Skeletal muscle satellite cell (primary cell): ENCODE results near the gene ACTN1.

ENCODE experiments used
- H3K27me3 ChIP-seq: 2 replicates; pipeline ENCODE4 v1.7.0; 2013; ENCODE audit warnings: low read length; ENCODE audit not compliant: control insufficient read depth, insufficient read depth
- H3K36me3 ChIP-seq: 2 replicates; pipeline ENCODE4 v1.7.0; 2013; ENCODE audit warnings: mild to moderate bottlenecking, control low read depth, low read length; ENCODE audit not compliant: insufficient read depth
- H3K4me1 ChIP-seq: 2 replicates; pipeline ENCODE4 v1.7.0; 2013; ENCODE audit warnings: low read length; ENCODE audit not compliant: control insufficient read depth, insufficient read depth
- H3K4me2 ChIP-seq: 2 replicates; pipeline ENCODE4 v1.7.0; 2013; ENCODE audit warnings: mild to moderate bottlenecking, low read length
- H3K4me3 ChIP-seq: 2 replicates; pipeline ENCODE4 v1.7.0; 2013; ENCODE audit warnings: low read length
- H3K9ac ChIP-seq: 2 replicates; pipeline ENCODE4 v1.7.0; 2013; ENCODE audit warnings: mild to moderate bottlenecking, low read depth, low read length, moderate library complexity
- H3K9me3 ChIP-seq: replicated peaks from 2 replicates; pipeline ENCODE4 v1.7.0; 2013; ENCODE audit warnings: mild to moderate bottlenecking, control low read depth, low read length

The ACTN1 gene

DNA sequence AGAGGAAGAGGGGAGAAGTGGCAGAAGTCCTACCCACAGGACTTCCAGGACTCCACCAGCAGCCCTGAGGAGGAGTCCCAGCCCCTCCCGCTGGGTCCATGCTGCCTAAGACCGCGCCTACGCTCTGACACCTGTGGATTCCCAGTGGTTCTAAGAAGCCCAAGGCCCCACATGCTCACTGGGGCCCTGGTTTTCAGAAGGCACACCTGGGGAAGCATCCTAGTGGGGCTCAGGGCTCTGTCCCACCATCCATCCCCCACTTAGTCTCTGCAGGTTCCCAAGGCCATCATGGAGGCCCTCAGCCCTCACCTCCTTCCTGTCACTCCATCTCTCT lies 32.6 kb downstream of the ACTN1 start:
- Histone ChIP-seq H3K27me3 (no peaks in the 10 kb centered on the region), H3K4me3 (no peak overlapping the region), H3K4me1 (peaks cover 98% of the 10 kb centered on the region), H3K9ac (peak overlapping the region; percentile 21), H3K9me3 (no peaks in the 10 kb centered on the region), H3K36me3 (peaks cover 17% of the 10 kb centered on the region), H3K4me2 (peak overlapping the region; percentile 5)

DNA sequence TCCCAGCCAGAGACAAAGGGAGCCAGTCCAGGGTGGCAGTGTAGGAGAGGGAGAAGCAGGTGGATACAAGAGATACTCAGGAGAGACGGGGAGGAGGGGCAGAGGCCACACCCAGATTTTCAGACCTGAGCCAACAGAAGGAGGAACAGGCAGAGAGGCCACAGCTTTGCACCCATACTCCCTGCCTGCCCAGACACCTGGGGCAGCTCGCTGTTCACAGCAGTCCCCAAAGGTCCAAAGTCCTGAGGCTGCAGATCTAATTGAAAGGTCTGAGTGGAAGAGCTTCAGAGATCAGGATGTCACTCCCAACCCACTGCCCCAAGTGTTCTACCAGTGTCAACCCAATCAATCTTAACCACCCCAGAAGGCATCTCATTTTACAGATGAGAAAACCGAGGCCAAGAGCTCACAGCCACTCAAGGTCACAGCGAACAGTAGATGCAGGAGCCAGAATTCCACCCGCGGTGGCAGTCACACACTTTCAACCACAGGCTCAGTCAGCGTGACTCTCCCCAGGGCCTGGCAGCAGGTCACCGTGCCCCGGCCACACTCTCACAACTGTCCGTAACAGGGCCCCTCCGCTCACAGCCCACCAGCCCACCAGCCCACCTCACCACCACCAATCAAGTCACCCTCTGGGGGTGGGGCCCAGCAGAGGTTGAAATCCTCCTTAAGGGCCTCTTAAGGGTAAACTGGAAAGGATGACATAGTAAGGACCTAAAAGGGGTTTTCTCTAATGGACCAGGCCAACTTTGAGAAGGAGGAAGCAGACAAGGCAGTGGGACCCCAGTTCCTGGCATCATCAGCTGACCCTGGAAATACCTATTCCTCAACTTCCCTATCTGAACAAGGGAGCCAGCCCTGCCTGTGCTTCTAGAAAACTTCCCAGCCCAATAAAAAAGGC lies 33.3 kb downstream of the ACTN1 start:
- H3K27me3 ChIP-seq = no peaks in the 10 kb centered on the region
- peaks cover 15% of the 10 kb centered on the region for H3K36me3 ChIP-seq
- peak overlapping the region; percentile 24 for H3K4me2 ChIP-seq
- H3K4me3 ChIP-seq = peak overlapping the region; percentile 24
- H3K9ac ChIP-seq = peak overlapping the region; percentile 21
- H3K4me1 ChIP-seq = peaks cover 99% of the 10 kb centered on the region
- H3K9me3 ChIP-seq = no peaks in the 10 kb centered on the region

- peak overlapping the region; percentile 24 for H3K4me3 ChIP-seq
- peak overlapping the region; percentile 24 for H3K4me2 ChIP-seq
- H3K9ac ChIP-seq = no peak overlapping the region
- H3K27me3 ChIP-seq = no peaks in the 10 kb centered on the region
- H3K36me3 ChIP-seq = peaks cover 15% of the 10 kb centered on the region
- H3K9me3 ChIP-seq = no peaks in the 10 kb centered on the region
- H3K4me1 ChIP-seq = peaks cover 99% of the 10 kb centered on the region
Measured at GRCh38 chr14:68945190-68945584, 33.9 kb downstream of the ACTN1 start.

DNA sequence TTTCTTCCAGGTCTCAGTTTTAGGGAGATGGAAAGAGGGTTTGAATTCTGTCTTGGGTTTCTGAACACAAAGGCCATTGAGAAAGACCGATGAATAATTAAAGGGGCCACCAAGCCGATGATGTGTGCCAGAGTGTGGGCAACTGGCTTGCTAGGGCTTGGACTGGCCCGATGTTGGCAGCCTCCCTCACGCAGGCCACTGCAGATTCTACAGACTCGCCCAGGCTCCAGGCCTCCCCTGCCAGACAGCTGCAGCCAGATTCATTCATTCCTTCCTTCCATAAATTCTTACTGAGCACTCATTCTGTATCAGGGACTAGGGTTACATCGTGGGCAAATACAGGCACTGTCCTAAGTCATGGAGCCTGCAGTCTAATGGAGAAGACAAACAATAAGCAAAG lies 34.9 kb downstream of the ACTN1 start:
- peak overlapping the region; percentile 22 for H3K4me2 ChIP-seq
- no peaks in the 10 kb centered on the region for H3K27me3 ChIP-seq
- peak overlapping the region; percentile 45 for H3K9ac ChIP-seq
- H3K4me1 ChIP-seq = peaks cover 99% of the 10 kb centered on the region
- H3K36me3 ChIP-seq = peaks cover 15% of the 10 kb centered on the region
- H3K4me3 ChIP-seq = no peak overlapping the region
- no peaks in the 10 kb centered on the region for H3K9me3 ChIP-seq

DNA sequence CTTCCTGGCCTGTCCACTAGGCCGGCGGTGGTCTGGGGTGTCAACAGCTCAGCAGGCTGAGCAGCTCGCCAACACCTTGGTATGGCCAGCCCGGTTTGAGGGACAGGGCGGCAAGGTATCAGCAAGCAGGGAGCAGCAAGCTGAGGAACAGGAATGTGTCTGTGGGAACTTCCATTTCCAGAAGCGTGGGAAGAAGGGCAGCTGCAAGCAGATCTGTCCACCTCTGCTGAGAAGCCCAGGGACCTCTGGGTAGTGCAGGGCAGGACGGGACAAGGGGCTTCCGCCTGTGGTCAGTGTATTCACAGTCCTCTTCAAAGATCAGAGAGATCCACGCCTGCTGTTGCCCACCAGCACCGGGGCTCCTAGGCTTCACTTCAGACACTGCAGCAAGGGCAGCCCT lies 36.0 kb downstream of the ACTN1 start:
- Histone ChIP-seq H3K4me3 (no peak overlapping the region), H3K9me3 (no peaks in the 10 kb centered on the region), H3K9ac (peak overlapping the region; percentile 55), H3K36me3 (peaks cover 15% of the 10 kb centered on the region), H3K4me2 (peak overlapping the region; percentile 22), H3K4me1 (peaks cover 99% of the 10 kb centered on the region), H3K27me3 (no peaks in the 10 kb centered on the region)

- Histone ChIP-seq H3K4me1 (peaks cover 99% of the 10 kb centered on the region), H3K9me3 (no peaks in the 10 kb centered on the region), H3K9ac (peak overlapping the region; percentile 55), H3K4me2 (peak overlapping the region; percentile 59), H3K36me3 (peaks cover 15% of the 10 kb centered on the region), H3K27me3 (no peaks in the 10 kb centered on the region), H3K4me3 (peak overlapping the region; percentile 24)
Measured at GRCh38 chr14:68942296-68943035, 36.6 kb downstream of the ACTN1 start.

GRCh38 chr14:68941820-68942219 lies 37.3 kb downstream of the ACTN1 start:
- Histone ChIP-seq H3K4me2 (peak overlapping the region; percentile 59), H3K4me3 (no peak overlapping the region), H3K36me3 (peaks cover 14% of the 10 kb centered on the region), H3K4me1 (peaks cover 99% of the 10 kb centered on the region), H3K27me3 (no peaks in the 10 kb centered on the region), H3K9ac (peak overlapping the region; percentile 55), H3K9me3 (no peaks in the 10 kb centered on the region)

- H3K4me2 ChIP-seq = no peak overlapping the region
- no peak overlapping the region for H3K4me3 ChIP-seq
- H3K9ac ChIP-seq = peak overlapping the region; percentile 53
- peaks cover 99% of the 10 kb centered on the region for H3K4me1 ChIP-seq
- H3K9me3 ChIP-seq = no peaks in the 10 kb centered on the region
- no peaks in the 10 kb centered on the region for H3K27me3 ChIP-seq
- peaks cover 19% of the 10 kb centered on the region for H3K36me3 ChIP-seq
Measured at GRCh38 chr14:68940614-68941185, 38.4 kb downstream of the ACTN1 start.

GRCh38 chr14:68939893-68940613 lies 39.0 kb downstream of the ACTN1 start:
- Histone ChIP-seq H3K9ac (peak overlapping the region; percentile 60), H3K9me3 (no peaks in the 10 kb centered on the region), H3K27me3 (no peaks in the 10 kb centered on the region), H3K36me3 (peaks cover 17% of the 10 kb centered on the region), H3K4me3 (no peak overlapping the region), H3K4me1 (peaks cover 95% of the 10 kb centered on the region), H3K4me2 (peak overlapping the region; percentile 64)

GRCh38 chr14:68939181-68939892 lies 39.8 kb downstream of the ACTN1 start:
- peaks cover 92% of the 10 kb centered on the region for H3K4me1 ChIP-seq
- no peaks in the 10 kb centered on the region for H3K9me3 ChIP-seq
- H3K27me3 ChIP-seq = no peaks in the 10 kb centered on the region
- H3K9ac ChIP-seq = peak overlapping the region; percentile 60
- H3K4me3 ChIP-seq = peak overlapping the region; percentile 21
- H3K36me3 ChIP-seq = peaks cover 17% of the 10 kb centered on the region
- H3K4me2 ChIP-seq = peak overlapping the region; percentile 64
